GM18907 (cell line): Measurements from ENCODE around the gene NR2F1.

Experiments
- ATAC-seq: cut with Tn5 transposase; IDR thresholded peaks from one replicate; pipeline ENCODE4 v1.9.1; 2021; ENCODE audit warnings: mild to moderate bottlenecking, moderate library complexity; ENCODE audit not compliant: unreplicated experiment

The NR2F1 gene

GRCh38 chr5:93603793-93604643, 21.0 kb downstream of the NR2F1 start:
- ATAC-seq = no peak

DNA sequence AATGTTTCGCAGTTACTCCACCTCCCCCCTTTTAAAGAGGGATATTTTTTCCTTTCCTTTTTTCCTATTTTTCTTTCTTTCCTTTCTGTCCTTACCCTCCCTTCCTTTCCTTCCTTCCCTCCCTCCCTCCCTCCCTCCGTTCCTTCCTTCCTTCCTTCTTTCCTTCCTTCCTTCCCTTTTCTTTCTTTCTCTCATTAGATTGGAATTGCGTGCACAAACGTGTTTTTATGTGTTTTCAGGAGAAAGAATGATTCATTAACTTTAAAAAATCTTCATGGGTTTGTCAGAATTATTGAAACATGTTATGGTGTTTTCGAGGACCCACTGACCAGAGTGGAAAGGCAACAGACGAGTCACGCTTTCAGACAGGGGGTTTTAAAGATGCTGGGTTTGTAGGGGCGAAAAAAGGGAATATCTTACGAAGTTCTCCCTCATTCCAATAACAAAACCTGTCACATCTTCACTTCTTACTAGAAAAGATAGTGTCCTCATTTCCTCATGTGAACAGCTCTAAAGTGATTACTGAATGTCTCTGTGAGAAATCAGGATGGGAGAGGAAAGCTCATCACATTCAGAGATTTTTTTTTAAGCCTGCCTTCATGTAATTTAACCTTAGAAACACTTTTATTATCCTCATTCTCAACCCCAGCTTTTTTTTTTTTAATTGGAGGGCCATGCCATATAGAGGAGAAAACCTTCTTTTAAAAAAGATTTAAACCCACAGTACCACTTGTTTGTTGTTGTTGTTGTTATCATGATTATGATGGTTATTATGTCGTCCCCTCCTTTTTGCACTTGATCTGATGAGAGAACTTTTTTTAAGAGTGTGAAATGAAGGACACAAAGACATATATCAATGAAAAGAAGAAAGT, 21.9 kb downstream of the NR2F1 start:
- no peak for ATAC-seq

DNA sequence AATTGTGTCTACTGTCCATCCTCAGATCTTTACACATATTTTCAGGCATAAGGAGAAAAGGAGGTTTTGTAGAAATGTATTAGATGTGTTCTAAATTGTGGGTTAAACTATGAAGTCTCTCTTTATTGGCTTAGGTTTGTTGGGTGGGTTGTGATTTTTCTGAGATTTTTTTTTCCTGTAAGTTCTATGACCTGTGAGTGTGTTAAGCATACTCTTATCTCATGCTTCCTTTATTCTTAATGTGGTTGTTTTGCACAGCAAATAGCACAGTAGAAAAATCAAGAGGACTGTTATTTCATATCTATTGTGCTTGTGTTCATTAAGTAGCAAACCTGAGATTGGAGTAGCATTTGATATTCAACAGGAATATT, 23.3 kb downstream of the NR2F1 start:
- no peak for ATAC-seq

GRCh38 chr5:93607367-93608258, 24.6 kb downstream of the NR2F1 start:
- ATAC-seq = peak; percentile 88

DNA sequence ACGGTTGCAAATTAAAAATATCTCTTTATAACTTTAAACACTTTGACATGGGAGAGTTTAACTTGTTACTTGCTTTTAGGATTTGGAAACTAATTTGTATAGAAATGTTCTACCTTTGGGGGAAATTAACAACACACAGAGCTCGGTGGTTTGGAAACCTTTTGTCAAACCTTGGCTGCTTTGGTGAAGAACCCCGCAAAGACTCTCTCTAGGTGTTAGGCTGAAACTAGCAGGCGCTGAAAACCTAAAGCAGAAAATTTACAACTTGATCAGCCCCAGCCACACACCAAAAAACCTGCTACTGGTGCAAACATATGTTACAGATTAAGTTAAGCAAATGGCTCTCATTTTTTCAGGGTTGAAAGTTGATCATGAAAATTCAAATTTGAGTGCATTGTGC, 25.8 kb downstream of the NR2F1 start:
- no peak for ATAC-seq

DNA sequence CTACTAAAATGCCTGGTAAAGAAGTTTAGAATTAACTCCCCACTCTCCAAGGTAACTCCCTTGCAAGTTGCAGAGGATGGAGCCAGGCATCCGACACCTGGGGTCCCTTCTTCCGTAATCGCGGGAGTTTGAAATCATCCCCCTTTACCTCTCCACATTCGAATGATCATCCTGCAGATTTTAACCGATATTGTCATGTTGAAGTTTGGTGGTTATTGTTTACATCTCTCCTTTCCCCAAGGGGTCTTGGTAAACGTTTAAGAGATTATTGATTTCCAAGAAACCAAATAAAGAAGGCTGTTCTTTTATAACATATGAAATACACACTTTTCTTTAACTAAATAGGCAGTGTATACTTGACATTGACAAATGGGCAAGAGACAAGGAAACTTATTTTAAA, 26.7 kb downstream of the NR2F1 start:
- no peak for ATAC-seq

DNA sequence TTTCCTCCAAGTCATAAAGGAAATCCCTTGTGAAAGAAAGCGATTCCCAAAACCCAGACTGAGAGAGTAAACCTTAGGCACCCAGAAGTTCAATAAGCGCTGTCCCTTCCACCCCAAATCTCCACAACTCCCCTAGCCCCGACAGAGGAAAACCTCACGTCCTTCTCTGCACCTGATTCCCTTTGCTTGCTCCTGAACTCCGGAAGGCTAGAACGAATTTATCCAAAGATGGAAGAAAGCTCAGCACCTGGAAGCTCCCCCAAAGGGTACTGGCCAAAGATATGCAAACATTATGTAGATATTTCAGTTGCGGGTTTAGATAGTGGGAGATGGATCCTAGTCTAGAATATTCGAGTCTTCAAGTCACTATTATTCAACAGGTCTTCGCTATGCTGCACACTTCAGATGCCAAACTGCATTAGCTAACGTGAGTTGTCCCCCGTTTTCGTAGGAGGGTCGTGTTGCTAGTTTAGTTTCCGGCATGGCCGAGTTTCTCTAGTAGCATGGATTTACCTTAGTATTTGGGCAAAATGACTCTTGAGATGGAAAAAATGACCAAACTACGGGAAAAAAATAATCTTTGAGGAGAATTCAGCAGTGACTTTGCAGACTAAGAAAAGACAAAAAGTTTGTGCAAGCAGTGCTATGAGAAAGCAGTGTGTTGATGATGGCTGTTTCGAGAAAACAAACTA, 27.7 kb downstream of the NR2F1 start:
- no peak for ATAC-seq

GRCh38 chr5:93611273-93611975, 28.4 kb downstream of the NR2F1 start:
- ATAC-seq = no peak

- no peak for ATAC-seq
Measured at GRCh38 chr5:93611976-93612854, 29.2 kb downstream of the NR2F1 start.

GRCh38 chr5:93612855-93613243, 29.8 kb downstream of the NR2F1 start:
- no peak for ATAC-seq

GRCh38 chr5:93616538-93617174, 33.6 kb downstream of the NR2F1 start:
- ATAC-seq = no peak

DNA sequence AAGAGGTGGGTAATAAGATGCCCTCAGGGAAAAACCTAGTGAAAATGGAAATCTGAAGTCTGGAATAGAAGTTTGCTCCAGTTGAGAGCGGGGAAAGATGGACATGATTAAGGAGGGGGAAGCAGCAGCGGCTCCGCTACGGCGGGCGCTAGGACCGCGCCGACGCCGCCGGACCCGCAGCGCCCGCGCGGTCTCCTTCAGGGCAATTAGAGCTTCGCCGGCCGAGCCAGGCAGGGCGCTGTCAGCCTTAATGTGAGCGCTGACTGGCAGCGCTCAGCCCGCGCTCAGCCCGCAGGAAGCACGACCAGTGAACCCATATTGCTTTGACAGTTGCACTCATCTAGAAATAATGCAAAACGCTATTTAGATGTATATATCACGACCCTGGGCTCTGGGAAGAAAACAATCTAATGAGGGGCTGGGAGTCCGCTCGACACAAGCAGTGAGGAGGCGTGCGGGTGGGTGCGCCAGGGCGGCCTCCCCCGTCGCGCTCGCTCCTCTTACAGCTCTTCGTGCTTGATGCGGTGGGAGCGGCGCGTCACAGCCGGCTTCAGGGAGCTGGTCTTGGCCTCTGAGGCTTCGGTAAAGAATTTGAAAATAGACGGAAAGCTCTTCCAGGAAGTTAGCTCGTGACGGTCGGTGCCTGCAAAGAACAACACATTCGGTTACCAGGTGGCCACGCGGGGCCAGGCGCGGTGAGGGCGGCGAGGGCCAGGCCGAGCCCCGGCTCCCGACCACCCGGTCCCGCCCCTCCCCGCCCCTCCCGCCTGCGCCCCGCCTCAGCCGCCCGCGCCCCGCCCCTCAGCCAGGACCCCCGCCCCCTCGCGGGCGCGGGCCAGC, 37.7 kb downstream of the NR2F1 start:
- ATAC-seq = peak; percentile 99

DNA sequence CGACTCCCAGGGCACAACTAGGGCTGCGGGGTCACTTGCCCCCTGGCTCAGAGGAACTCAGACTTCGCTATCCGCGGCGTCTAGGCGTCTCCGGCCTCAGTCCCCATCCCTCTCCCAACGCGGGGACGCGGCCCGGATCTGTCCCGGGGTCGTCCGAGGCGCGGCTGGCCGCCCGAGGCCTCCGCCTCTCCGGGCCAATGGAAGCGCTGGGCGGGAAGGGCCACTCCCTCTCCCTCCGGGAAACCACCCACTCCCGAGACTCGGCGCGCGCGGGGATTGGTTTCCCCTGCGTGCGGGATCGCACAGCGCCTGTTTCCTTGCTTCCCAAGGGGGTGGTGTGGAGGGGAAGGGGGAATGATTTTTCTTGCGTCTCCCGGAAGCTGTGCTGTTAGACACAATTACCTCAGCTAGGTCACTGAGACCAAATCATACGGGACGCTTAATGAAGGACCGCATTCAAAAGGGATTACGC, 38.3 kb downstream of the NR2F1 start:
- peak; percentile 28 for ATAC-seq

GRCh38 chr5:93622240-93622885, 39.3 kb downstream of the NR2F1 start:
- no peak for ATAC-seq

DNA sequence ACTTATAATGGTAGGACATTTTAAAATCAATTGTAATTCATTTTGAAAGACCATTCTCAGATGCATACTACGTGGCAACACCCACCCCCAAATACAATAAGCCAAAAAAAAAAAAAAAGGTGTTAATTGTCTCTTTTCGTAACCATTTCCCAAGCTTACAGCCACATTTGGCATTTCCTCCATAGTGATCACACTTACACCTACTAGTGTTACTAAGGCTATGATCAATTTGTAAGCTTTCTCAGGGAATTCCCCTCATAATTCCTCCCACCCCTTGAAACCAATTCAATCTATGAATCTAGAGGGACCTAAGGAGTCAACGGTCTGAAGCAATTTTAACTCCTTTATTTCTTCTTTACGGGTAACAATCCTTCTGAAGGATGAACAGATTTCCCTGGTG, 40.1 kb downstream of the NR2F1 start:
- no peak for ATAC-seq

- ATAC-seq = no peak
Measured at GRCh38 chr5:93626801-93627200, 43.8 kb downstream of the NR2F1 start.

DNA sequence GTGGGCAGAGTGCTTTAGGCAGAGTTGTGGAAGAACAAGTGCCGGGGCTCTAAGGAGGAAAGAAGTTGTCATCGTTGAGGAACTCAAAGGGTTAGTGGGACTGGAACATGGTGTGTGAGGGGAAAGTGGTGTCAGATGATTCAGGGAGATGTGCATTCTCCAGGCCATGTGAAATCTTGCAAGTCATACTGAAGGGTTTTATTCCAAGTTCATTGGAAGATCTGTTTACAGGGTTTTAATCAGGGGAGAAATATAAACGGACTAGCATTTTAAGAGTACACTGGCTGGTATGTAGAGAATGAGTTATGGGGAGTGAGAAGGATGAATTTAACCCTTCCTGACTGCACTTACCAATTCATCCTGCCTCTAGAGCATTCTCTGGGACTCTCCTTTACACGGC, 49.3 kb downstream of the NR2F1 start:
- no peak for ATAC-seq
